ENCODE data around the gene PLD1. TPM values are rescaled to one million over a fixed set of nuclear protein-coding genes. Genes with fewer than 3 reads are reported as not detected.

The PLD1 gene
- total RNA-seq, 4 donors from 2014 or later = 52.1 to 88.3 (median 77.4) TPM

- no peak for DNase-seq
- Histone ChIP-seq H3K27me3 (no peaks in the 10 kb centered on the region), H3K9me3 (no peaks in the 10 kb centered on the region), H3K36me3 (no peaks in the 10 kb centered on the region), H3K4me3 (no peak overlapping the region), H3K4me1 (peaks cover 0 to 36% (median 6%) of the 10 kb centered on the region in 4 donors), H3K27ac (peak overlapping the region in 2 of 4 donors; percentile 32 to 35)
- intact Hi-C loops (cut with DNase I; ENCODE audit: low total_unique reads) (no loop called here), in situ Hi-C loops (cut with MboI; ENCODE audit: low pct_ligation_motif_present in 1 of 4, low pct_unique_long_range_greater_than_20kb in 1 of 4, low sequenced_read_pairs in 3 of 4) (loop anchor here in 2 of 4 donors (25.0 kb wide), 2 partner anchors 196 to 504 kb away; no protein-coding TSS in a partner anchor)
- 66 to 84% methylated on average over 4 to 5 of the region's 5 CpGs for WGBS, 2 donors (ENCODE audit: low coverage in 1 of 2)
- no peak for TF ChIP-seq EP300 (IDR thresholded peaks at IDR 0.05; ENCODE audit: low read depth)
- no peak for TF ChIP-seq POLR2AphosphoS5 (IDR thresholded peaks at IDR 0.05)
Observed at GRCh38 chr3:171832989-171833388, 22.7 kb upstream of the PLD1 start.

GRCh38 chr3:171831936-171832335, 21.7 kb upstream of the PLD1 start:
- Histone ChIP-seq H3K4me3 (no peak overlapping the region), H3K27me3 (no peaks in the 10 kb centered on the region), H3K27ac (no peak overlapping the region), H3K4me1 (peaks cover 0 to 32% (median 6%) of the 10 kb centered on the region in 4 donors), H3K36me3 (no peaks in the 10 kb centered on the region), H3K9me3 (no peaks in the 10 kb centered on the region)
- no peak for TF ChIP-seq POLR2AphosphoS5 (IDR thresholded peaks at IDR 0.05)
- no peak for TF ChIP-seq CTCF (IDR thresholded peaks at IDR 0.05)
- no peak for TF ChIP-seq EP300 (IDR thresholded peaks at IDR 0.05; ENCODE audit: low read depth)
- WGBS, 2 donors (ENCODE audit: low coverage in 1 of 2) = 61 to 85% methylated on average over 3 of the region's 3 CpGs
- intact Hi-C loops (cut with DNase I; ENCODE audit: low total_unique reads) = no loop called here
- in situ Hi-C loops (cut with MboI; ENCODE audit: low pct_ligation_motif_present in 1 of 4, low pct_unique_long_range_greater_than_20kb in 1 of 4, low sequenced_read_pairs in 3 of 4) = loop anchor here in 2 of 4 donors (25.0 kb wide), 2 partner anchors 195 to 505 kb away; no protein-coding TSS in a partner anchor
- no peak for DNase-seq

- in situ Hi-C loops (cut with MboI; ENCODE audit: low pct_ligation_motif_present in 1 of 4, low pct_unique_long_range_greater_than_20kb in 1 of 4, low sequenced_read_pairs in 3 of 4) (loop anchor here in 2 of 4 donors (25.0 kb wide), 2 partner anchors 193 to 507 kb away; no protein-coding TSS in a partner anchor), intact Hi-C loops (cut with DNase I; ENCODE audit: low total_unique reads) (no loop called here)
- peaks cover 0 to 32% (median 6%) of the 10 kb centered on the region in 4 donors for H3K4me1 ChIP-seq
- no peak for DNase-seq
- H3K9me3 ChIP-seq = no peaks in the 10 kb centered on the region
- peak overlapping the region; percentile 3 to 42 (median 34) for H3K27ac ChIP-seq
- no peak overlapping the region for H3K4me3 ChIP-seq
- no peaks in the 10 kb centered on the region for H3K36me3 ChIP-seq
- no peak for TF ChIP-seq CTCF (IDR thresholded peaks at IDR 0.05)
- TF ChIP-seq EP300 (IDR thresholded peaks at IDR 0.05; ENCODE audit: low read depth) = no peak
- TF ChIP-seq POLR2AphosphoS5 (IDR thresholded peaks at IDR 0.05) = no peak
- TF ChIP-seq POLR2A (IDR thresholded peaks at IDR 0.05) = no peak
- no peaks in the 10 kb centered on the region for H3K27me3 ChIP-seq
Observed at GRCh38 chr3:171830518-171830875, 20.2 kb upstream of the PLD1 start.

- H3K36me3 ChIP-seq = no peaks in the 10 kb centered on the region
- no peak overlapping the region for H3K4me3 ChIP-seq
- H3K4me1 ChIP-seq = peaks cover 0 to 32% (median 6%) of the 10 kb centered on the region in 4 donors
- 18 to 63% methylated on average over 1 to 6 of the region's 6 CpGs for whole genome bisulfite sequencing, 2 donors (ENCODE audit: low coverage in 1 of 2)
- no peaks in the 10 kb centered on the region for H3K9me3 ChIP-seq
- intact Hi-C loops (cut with DNase I; ENCODE audit: low total_unique reads) = no loop called here
- in situ Hi-C loops (cut with MboI; ENCODE audit: low pct_ligation_motif_present in 1 of 4, low pct_unique_long_range_greater_than_20kb in 1 of 4, low sequenced_read_pairs in 3 of 4) = loop anchor here in 2 of 4 donors (25.0 kb wide), 2 partner anchors 193 to 507 kb away; no protein-coding TSS in a partner anchor
- peak overlapping the region; percentile 3 to 42 (median 34) for H3K27ac ChIP-seq
- TF ChIP-seq POLR2A (IDR thresholded peaks at IDR 0.05) (no peak), POLR2AphosphoS5 (IDR thresholded peaks at IDR 0.05) (peak; percentile 63 to 78 (median 65)), CTCF (IDR thresholded peaks at IDR 0.05) (peak; percentile 55 to 74 (median 67)), EP300 (IDR thresholded peaks at IDR 0.05; ENCODE audit: low read depth) (no peak)
- DNase-seq = peak; percentile 72
- no peaks in the 10 kb centered on the region for H3K27me3 ChIP-seq
Observed at GRCh38 chr3:171829841-171830517, 19.7 kb upstream of the PLD1 start.

Measured in transverse colon (tissue), 4 donors.